Smooth muscle cell (in vitro differentiated cells): ENCODE measurements around the gene STAT5B. TPM values are rescaled to one million over a fixed set of nuclear protein-coding genes. Genes with fewer than 3 reads are reported as not detected.
"Not testable (repeated sequence)": the region's sequence is repeated elsewhere in the genome, so short reads cannot be mapped to it uniquely, and the experiment has no call there.

ENCODE experiments used
- DNase-seq: peaks from one replicate; lab custom pipeline; 2025; ENCODE audit not compliant: unreplicated experiment; lab: John Stamatoyannopoulos, UW
- H2AFZ ChIP-seq: fragments of 200-600 bp; sonication (generic); 2 replicates; pipeline ENCODE4 v1.6.0; 2016; ENCODE audit warnings: antibody characterized with exemption, low read depth, mild to moderate bottlenecking
- H3F3A ChIP-seq: fragments of 200-600 bp; sonication (generic); 2 replicates; pipeline ENCODE4 v1.6.0; 2017; ENCODE audit warnings: antibody characterized with exemption, low read depth
- H3K27ac ChIP-seq: fragments of 200-600 bp; sonication (generic); 2 replicates; pipeline ENCODE4 v1.5.1; 2016; ENCODE audit warnings: low read depth, mild to moderate bottlenecking
- H3K27me3 ChIP-seq: fragments of 200-600 bp; sonication (generic); 2 replicates; pipeline ENCODE4 v1.6.1; 2016; ENCODE audit warnings: low read depth, mild to moderate bottlenecking
- H3K36me3 ChIP-seq: fragments of 200-600 bp; sonication (generic); 2 replicates; pipeline ENCODE4 v1.5.1; 2016; ENCODE audit warnings: low read depth
- H3K4me1 ChIP-seq: fragments of 200-600 bp; sonication (generic); 2 replicates; pipeline ENCODE4 v1.5.1; 2016; ENCODE audit warnings: low read depth
- H3K4me2 ChIP-seq: fragments of 200-600 bp; sonication (generic); 2 replicates; pipeline ENCODE4 v1.6.0; 2016; ENCODE audit warnings: mild to moderate bottlenecking
- H3K4me3 ChIP-seq: fragments of 200-600 bp; sonication (generic); 2 replicates; pipeline ENCODE4 v1.5.1; 2016; ENCODE audit warnings: mild to moderate bottlenecking
- H3K79me2 ChIP-seq: fragments of 200-600 bp; sonication (generic); 2 replicates; pipeline ENCODE4 v1.6.0; 2016; ENCODE audit warnings: low read depth, mild to moderate bottlenecking
- H3K9ac ChIP-seq: fragments of 200-600 bp; sonication (generic); 2 replicates; pipeline ENCODE4 v1.6.0; 2016; ENCODE audit warnings: low read depth
- H3K9me3 ChIP-seq: fragments of 200-600 bp; sonication (generic); replicated peaks from 2 replicates; pipeline ENCODE4 v1.5.1; 2016; ENCODE audit warnings: low read depth
- H4K20me1 ChIP-seq: fragments of 200-600 bp; sonication (generic); 2 replicates; pipeline ENCODE4 v1.6.0; 2016; ENCODE audit warnings: low read depth
- WGBS: methylation state at CpG from one replicate; pipeline ENCODE4 v1.1.7; 2016; ENCODE audit warnings: low lambda C conversion rate; 5-methylcytosine and 5-hydroxymethylcytosine counted together
- polyA plus RNA-seq: library from polyadenylated mRNA; unstranded; fragments of >200 nt; fragmentation: Nextera tagmentation; extraction: Ambion mirVana; gene quantifications from 2 replicates; pipeline ENCODE4 v1.2.1, GENCODE V29; 2016
- total RNA-seq: library from RNA; depleted of rRNA; stranded (reverse); fragments of >200 nt; gene quantifications from 2 replicates; pipeline ENCODE4 v1.2.3, GENCODE V29; 2014
- TF ChIP-seq, protein P1 (sequence below): fragments of 200-600 bp; sonication (generic); IDR thresholded peaks from 2 replicates; pipeline ENCODE4 v1.5.1; 2017; ENCODE audit warnings: borderline replicate concordance, mild to moderate bottlenecking, antibody characterized with exemption; ENCODE audit not compliant: insufficient read depth, poor library complexity, severe bottlenecking

STAT5B gene
- total and polyA plus RNA-seq, 2 experiments from 2014 or later: 10.7 to 12.4 TPM

DNA sequence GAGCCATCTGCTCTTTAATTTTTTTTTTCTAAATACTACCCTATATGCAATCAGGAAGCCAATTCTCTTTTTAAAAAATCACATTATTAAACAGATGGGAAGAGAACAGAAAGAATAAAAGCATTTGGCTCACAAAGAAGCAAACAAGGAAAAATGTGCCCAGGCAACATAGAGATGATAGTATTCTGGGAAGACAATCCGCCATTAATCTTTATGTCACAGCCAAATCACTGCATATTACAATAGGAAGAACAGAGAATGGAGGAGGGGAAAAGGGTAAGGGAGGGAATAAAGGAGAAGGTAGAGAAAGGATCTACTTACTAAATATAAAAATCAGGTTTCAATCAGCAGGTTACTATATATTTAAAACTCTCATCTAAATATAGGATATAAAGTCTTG lies 34.3 kb downstream of the STAT5B start:
- Histone ChIP-seq H3K79me2 (peaks cover 50% of the 10 kb centered on the region), H3K4me2 (no peak overlapping the region), H3K27ac (no peak overlapping the region), H4K20me1 (peaks cover 56% of the 10 kb centered on the region), H3K9ac (no peak overlapping the region), H2AFZ (no peak overlapping the region), H3F3A (no peaks in the 10 kb centered on the region), H3K9me3 (no peaks in the 10 kb centered on the region), H3K4me1 (peaks cover 5% of the 10 kb centered on the region), H3K27me3 (no peaks in the 10 kb centered on the region), H3K36me3 (no peaks in the 10 kb centered on the region), H3K4me3 (no peak overlapping the region)
- TF ChIP-seq, protein P1, sequence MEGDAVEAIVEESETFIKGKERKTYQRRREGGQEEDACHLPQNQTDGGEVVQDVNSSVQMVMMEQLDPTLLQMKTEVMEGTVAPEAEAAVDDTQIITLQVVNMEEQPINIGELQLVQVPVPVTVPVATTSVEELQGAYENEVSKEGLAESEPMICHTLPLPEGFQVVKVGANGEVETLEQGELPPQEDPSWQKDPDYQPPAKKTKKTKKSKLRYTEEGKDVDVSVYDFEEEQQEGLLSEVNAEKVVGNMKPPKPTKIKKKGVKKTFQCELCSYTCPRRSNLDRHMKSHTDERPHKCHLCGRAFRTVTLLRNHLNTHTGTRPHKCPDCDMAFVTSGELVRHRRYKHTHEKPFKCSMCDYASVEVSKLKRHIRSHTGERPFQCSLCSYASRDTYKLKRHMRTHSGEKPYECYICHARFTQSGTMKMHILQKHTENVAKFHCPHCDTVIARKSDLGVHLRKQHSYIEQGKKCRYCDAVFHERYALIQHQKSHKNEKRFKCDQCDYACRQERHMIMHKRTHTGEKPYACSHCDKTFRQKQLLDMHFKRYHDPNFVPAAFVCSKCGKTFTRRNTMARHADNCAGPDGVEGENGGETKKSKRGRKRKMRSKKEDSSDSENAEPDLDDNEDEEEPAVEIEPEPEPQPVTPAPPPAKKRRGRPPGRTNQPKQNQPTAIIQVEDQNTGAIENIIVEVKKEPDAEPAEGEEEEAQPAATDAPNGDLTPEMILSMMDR: no peak
- no peak for DNase-seq
- 92% methylated on average over 1 of the region's 1 CpG for WGBS

DNA sequence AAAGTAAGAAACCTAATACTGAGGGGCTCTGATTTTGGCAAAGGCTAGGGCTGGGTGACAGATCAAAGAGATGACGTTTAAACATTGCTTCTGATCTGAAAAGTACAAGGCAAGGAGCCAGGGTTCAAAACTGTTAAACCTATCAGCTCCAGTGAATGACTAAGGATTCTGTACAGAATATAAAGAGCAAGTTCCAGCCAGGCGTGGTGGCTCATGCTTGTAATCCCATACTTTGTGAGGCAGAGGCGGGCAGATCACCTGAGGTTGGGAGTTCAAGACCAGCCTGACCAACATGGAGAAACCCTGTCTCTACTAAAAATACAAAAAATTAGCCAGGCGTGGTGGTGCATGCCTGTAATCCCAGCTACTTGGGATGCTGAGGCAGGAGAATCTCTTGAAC lies 35.3 kb downstream of the STAT5B start:
- H3K27ac ChIP-seq, H3K4me2 ChIP-seq, H3K4me1 ChIP-seq, H3F3A ChIP-seq, DNase-seq, H3K27me3 ChIP-seq, H3K9me3 ChIP-seq, H3K9ac ChIP-seq, H2AFZ ChIP-seq, H3K36me3 ChIP-seq, H3K4me3 ChIP-seq: not testable (repeated sequence)
- WGBS: 94% methylated on average over 4 of the region's 4 CpGs
- Histone ChIP-seq H4K20me1 (peaks cover 57% of the 10 kb centered on the region), H3K79me2 (peaks cover 57% of the 10 kb centered on the region)

DNA sequence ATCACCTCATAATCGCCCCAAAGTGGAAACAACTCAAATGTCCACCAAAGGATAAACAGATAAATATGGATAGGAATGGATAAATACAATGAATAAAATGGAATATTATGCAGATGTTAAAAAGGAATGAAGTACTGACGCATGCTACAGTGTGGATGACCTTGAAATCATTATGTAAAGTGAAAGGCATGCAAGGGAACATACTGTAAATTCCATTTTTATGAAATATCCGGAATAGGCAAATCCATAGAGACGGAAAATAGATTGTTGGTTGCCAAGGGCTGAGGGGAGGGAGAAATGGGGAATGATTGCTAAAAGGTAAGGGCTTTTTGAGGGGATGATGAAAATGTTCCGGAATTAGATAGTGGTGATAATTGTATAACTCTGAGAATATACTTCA lies 36.0 kb downstream of the STAT5B start:
- Histone ChIP-seq H3K9ac (no peak overlapping the region), H3K27ac (no peak overlapping the region), H3K4me3 (no peak overlapping the region), H3K4me2 (no peak overlapping the region), H3K4me1 (peaks cover 5% of the 10 kb centered on the region), H3K9me3 (no peaks in the 10 kb centered on the region), H4K20me1 (peaks cover 62% of the 10 kb centered on the region), H3K36me3 (no peaks in the 10 kb centered on the region), H3F3A (no peaks in the 10 kb centered on the region), H3K27me3 (no peaks in the 10 kb centered on the region), H3K79me2 (peaks cover 57% of the 10 kb centered on the region), H2AFZ (no peak overlapping the region)
- 97% methylated on average over 5 of the region's 5 CpGs for WGBS
- TF ChIP-seq, protein P1: no peak
- no peak for DNase-seq

DNA sequence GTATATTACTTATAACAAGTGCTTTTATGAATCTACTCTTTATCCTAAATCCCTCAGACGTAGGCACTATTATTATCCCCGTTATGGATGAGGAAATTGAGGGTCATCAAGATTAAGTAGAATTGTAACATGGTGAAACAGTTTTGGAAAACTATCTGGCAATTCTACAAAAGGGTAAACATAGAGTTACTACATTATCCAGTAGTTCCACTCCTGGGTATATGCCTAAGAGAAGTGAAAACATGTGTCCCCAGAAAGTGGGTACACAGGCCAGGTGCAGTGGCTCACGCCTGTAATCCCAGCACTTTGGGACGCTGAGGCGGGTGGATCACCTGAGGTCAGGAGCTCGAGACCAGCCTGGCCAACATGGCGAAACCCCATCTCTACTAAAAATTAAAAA lies 36.6 kb downstream of the STAT5B start:
- H2AFZ ChIP-seq, DNase-seq, H3K36me3 ChIP-seq, H3K4me3 ChIP-seq, H3K9me3 ChIP-seq, H3K27ac ChIP-seq, H3K4me1 ChIP-seq, H3K4me2 ChIP-seq, H3F3A ChIP-seq, H3K27me3 ChIP-seq, H3K9ac ChIP-seq: not testable (repeated sequence)
- H3K79me2 ChIP-seq: peaks cover 52% of the 10 kb centered on the region
- 93% methylated on average over 7 of the region's 7 CpGs for WGBS
- peaks cover 62% of the 10 kb centered on the region for H4K20me1 ChIP-seq

DNA sequence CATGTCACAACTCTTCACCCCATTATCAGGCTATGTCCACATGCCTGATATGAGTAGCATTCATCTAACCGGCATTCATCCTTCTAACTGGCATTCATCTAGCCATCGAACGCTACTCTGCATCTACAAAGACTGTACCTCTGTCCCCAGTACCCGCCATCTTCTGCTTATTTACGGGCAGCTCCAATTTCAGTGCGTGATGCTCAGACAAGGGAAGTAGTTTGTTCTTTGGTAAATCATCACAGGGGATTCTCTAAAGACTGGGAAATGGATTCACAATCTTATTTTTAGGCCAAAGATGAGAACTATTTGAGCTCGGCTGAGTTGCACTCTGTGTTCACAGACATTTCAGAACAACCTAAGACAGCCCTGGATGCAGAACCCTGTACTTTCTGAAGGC lies 39.4 kb downstream of the STAT5B start:
- H4K20me1 ChIP-seq: peaks cover 65% of the 10 kb centered on the region
- WGBS: 95% methylated on average over 7 of the region's 7 CpGs
- no peak overlapping the region for H2AFZ ChIP-seq
- peaks cover 55% of the 10 kb centered on the region for H3K79me2 ChIP-seq
- H3K27ac ChIP-seq: no peak overlapping the region
- no peak overlapping the region for H3K4me2 ChIP-seq
- TF ChIP-seq, protein P1: no peak
- no peaks in the 10 kb centered on the region for H3K36me3 ChIP-seq
- no peak overlapping the region for H3K4me3 ChIP-seq
- H3K9ac ChIP-seq: no peak overlapping the region
- no peaks in the 10 kb centered on the region for H3K27me3 ChIP-seq
- no peaks in the 10 kb centered on the region for H3K4me1 ChIP-seq
- no peaks in the 10 kb centered on the region for H3K9me3 ChIP-seq
- DNase-seq: no peak
- no peaks in the 10 kb centered on the region for H3F3A ChIP-seq
